ENCODE measurements around the gene REX1BD.
A peak's percentile ranks its signal among the peaks of the same experiment; 100 is the strongest.
"Not testable (repeated sequence)": the region's sequence is repeated elsewhere in the genome, so short reads cannot be mapped to it uniquely, and the experiment has no call there.

The REX1BD gene

GRCh38 chr19:18588611-18589379 lies at the start of gene REX1BD:
REX1BD (plus strand) TSS chr19:18588798; CDS start chr19:18588802, 4 bp downstream.
- DNase-seq (ENCODE audit: low spot score), result peak; percentile 92

GRCh38 chr19:18539372-18539771 lies 49.2 kb upstream of the REX1BD start:
- no peak for DNase-seq (ENCODE audit: low spot score)

- not testable (repeated sequence) for DNase-seq (ENCODE audit: low spot score)
Measured at GRCh38 chr19:18540200-18540599, 48.4 kb upstream of the REX1BD start.

- no peak for DNase-seq (ENCODE audit: low spot score)
Measured at GRCh38 chr19:18541258-18541991, 47.2 kb upstream of the REX1BD start.

GRCh38 chr19:18541992-18542940 lies 46.3 kb upstream of the REX1BD start:
- peak; percentile 59 for DNase-seq (ENCODE audit: low spot score)

- DNase-seq (ENCODE audit: low spot score), result peak; percentile 93
Measured at GRCh38 chr19:18542941-18543813, 45.4 kb upstream of the REX1BD start, which contains the start of gene FKBP8. FKBP8 (minus strand) TSS chr19:18543573; CDS start chr19:18541970, 1,603 bp downstream.

- peak; percentile 62 for DNase-seq (ENCODE audit: low spot score)
Measured at GRCh38 chr19:18543814-18544475, 44.7 kb upstream of the REX1BD start.

GRCh38 chr19:18551631-18552030 lies 37.0 kb upstream of the REX1BD start:
- DNase-seq (ENCODE audit: low spot score), result no peak

- DNase-seq (ENCODE audit: low spot score), result peak; percentile 88
Measured at GRCh38 chr19:18557411-18558201, 31.0 kb upstream of the REX1BD start, which contains the start of gene KXD1. KXD1 (plus strand) TSS chr19:18557870; CDS start chr19:18562057, 4,187 bp downstream.

GRCh38 chr19:18558202-18558555 lies 30.4 kb upstream of the REX1BD start:
- DNase-seq (ENCODE audit: low spot score), result no peak

GRCh38 chr19:18558604-18559003 lies 30.0 kb upstream of the REX1BD start:
- DNase-seq (ENCODE audit: low spot score), result no peak

- DNase-seq (ENCODE audit: low spot score), result no peak
Measured at GRCh38 chr19:18559685-18560084, 28.9 kb upstream of the REX1BD start.

- no peak for DNase-seq (ENCODE audit: low spot score)
Measured at GRCh38 chr19:18562086-18562485, 26.5 kb upstream of the REX1BD start.

- no peak for DNase-seq (ENCODE audit: low spot score)
Measured at GRCh38 chr19:18566953-18567352, 21.6 kb upstream of the REX1BD start.

GRCh38 chr19:18568367-18568766 lies 20.2 kb upstream of the REX1BD start:
- DNase-seq (ENCODE audit: low spot score), result no peak

- DNase-seq (ENCODE audit: low spot score), result peak; percentile 99
Measured at GRCh38 chr19:18571564-18572344, 16.8 kb upstream of the REX1BD start, which contains the start of gene UBA52. UBA52 (plus strand) TSS chr19:18571857; CDS start chr19:18573301, 1,444 bp downstream.

GRCh38 chr19:18574691-18575291 lies 13.8 kb upstream of the REX1BD start:
- DNase-seq (ENCODE audit: low spot score), result no peak

- no peak for DNase-seq (ENCODE audit: low spot score)
Measured at GRCh38 chr19:18576383-18576782, 12.2 kb upstream of the REX1BD start.
